Mesenchymal stem cell (in vitro differentiated cells and primary cell): ENCODE results near the gene CCDC191.

Experiments
- DNase-seq: peaks from one replicate; pipeline ENCODE4 v3.0.0-alpha.2; 2013
- H2AFZ ChIP-seq: one replicate; pipeline ENCODE4 v1.6.1; 2013; ENCODE audit warnings: low read depth, mild to moderate bottlenecking, control low read depth, inconsistent platforms, low read length, moderate library complexity
- H2AK5ac ChIP-seq: 2 replicates; pipeline ENCODE4 v1.6.1; 2013; ENCODE audit warnings: low read length, moderate library complexity, mild to moderate bottlenecking, inconsistent platforms; ENCODE audit not compliant: severe bottlenecking
- H2BK120ac ChIP-seq: one replicate; pipeline ENCODE4 v1.6.1; 2013; ENCODE audit warnings: low read depth, mild to moderate bottlenecking, inconsistent platforms, low read length, moderate library complexity
- H2BK12ac ChIP-seq, 2 experiments: one replicate each; pipeline ENCODE4 v1.6.1; 2013; ENCODE audit warnings: inconsistent platforms in 2 of 2, low read length in 2 of 2, mild to moderate bottlenecking in 2 of 2, moderate library complexity in 2 of 2, control low read depth in 1 of 2
- H2BK15ac ChIP-seq: one replicate; pipeline ENCODE4 v1.6.1; 2013; ENCODE audit warnings: mild to moderate bottlenecking, low read depth, inconsistent platforms; ENCODE audit not compliant: poor library complexity, severe bottlenecking
- H2BK5ac ChIP-seq: 2 replicates; pipeline ENCODE4 v1.6.1; 2013; ENCODE audit warnings: low read depth, mild to moderate bottlenecking, low read length, control low read depth, inconsistent platforms; ENCODE audit not compliant: poor library complexity, severe bottlenecking
- H3K14ac ChIP-seq, 2 experiments: one replicate each; pipeline ENCODE4 v1.6.1; 2013; ENCODE audit warnings: inconsistent platforms in 2 of 2, low read length in 2 of 2, control low read depth in 1 of 2, mild to moderate bottlenecking in 1 of 2, moderate library complexity in 1 of 2
- H3K18ac ChIP-seq, 2 experiments: one replicate each; pipeline ENCODE4 v1.6.1; 2013; ENCODE audit warnings: inconsistent platforms in 2 of 2, low read length in 2 of 2, control low read depth in 1 of 2, low read depth in 1 of 2, mild to moderate bottlenecking in 1 of 2
- H3K23ac ChIP-seq, 2 experiments: one replicate each; pipeline ENCODE4 v1.6.1; 2013; ENCODE audit warnings: inconsistent platforms in 2 of 2, low read length in 2 of 2, mild to moderate bottlenecking in 2 of 2, moderate library complexity in 2 of 2, control low read depth in 1 of 2
- H3K27ac ChIP-seq: 2 replicates; pipeline ENCODE4 v1.5.1; 2013; ENCODE audit warnings: mild to moderate bottlenecking, moderate library complexity, low read length, control low read depth, inconsistent platforms; ENCODE audit not compliant: poor library complexity, severe bottlenecking
- H3K27me3 ChIP-seq, 2 experiments: 2 replicates each; pipeline versions ENCODE4 v1.6.1 to v1.7.0; 2013; ENCODE audit warnings: low read length in 2 of 2, mild to moderate bottlenecking in 2 of 2, moderate library complexity in 2 of 2, control low read depth in 1 of 2, inconsistent platforms in 1 of 2; ENCODE audit not compliant: control insufficient read depth in 1 of 2, insufficient read depth in 1 of 2
- H3K36me3 ChIP-seq, 2 experiments: 2 replicates each; pipeline versions ENCODE4 v1.6.1 to v1.7.0; 2013; ENCODE audit warnings: low read length in 2 of 2, control low read depth in 1 of 2, inconsistent platforms in 1 of 2, low read depth in 1 of 2, mild to moderate bottlenecking in 1 of 2; ENCODE audit not compliant: insufficient read depth in 2 of 2, control insufficient read depth in 1 of 2
- H3K4ac ChIP-seq, 2 experiments: one replicate each; pipeline ENCODE4 v1.6.1; 2013; ENCODE audit warnings: inconsistent platforms in 2 of 2, low read length in 2 of 2, mild to moderate bottlenecking in 2 of 2, moderate library complexity in 2 of 2, control low read depth in 1 of 2, low read depth in 1 of 2
- H3K4me1 ChIP-seq: 2 replicates; pipeline ENCODE4 v1.6.1; 2013; ENCODE audit warnings: low read depth, low read length, control low read depth; ENCODE audit not compliant: control insufficient read depth, insufficient read depth
- H3K4me2 ChIP-seq: 2 replicates; pipeline ENCODE4 v1.6.1; 2013; ENCODE audit warnings: low read length, mild to moderate bottlenecking, inconsistent platforms; ENCODE audit not compliant: poor library complexity, severe bottlenecking
- H3K4me3 ChIP-seq, 2 experiments: 2 replicates each; pipeline versions ENCODE4 v1.5.1 to v1.7.0; 2013; ENCODE audit warnings: low read length in 2 of 2, mild to moderate bottlenecking in 2 of 2, control low read depth in 1 of 2, low read depth in 1 of 2; ENCODE audit not compliant: insufficient read depth in 1 of 2
- H3K79me1 ChIP-seq: replicated peaks from 2 replicates; pipeline ENCODE4 v1.6.1; 2013; ENCODE audit warnings: mild to moderate bottlenecking, control low read depth, low read length, inconsistent platforms; ENCODE audit not compliant: poor library complexity, severe bottlenecking
- H3K9ac ChIP-seq: 2 replicates; pipeline ENCODE4 v1.7.0; 2013; ENCODE audit warnings: mild to moderate bottlenecking, low read length, moderate library complexity
- H3K9me3 ChIP-seq: 2 replicates; pipeline ENCODE4 v1.7.0; 2013; ENCODE audit warnings: mild to moderate bottlenecking, low read length; ENCODE audit not compliant: control insufficient read depth
- H4K8ac ChIP-seq: one replicate; pipeline ENCODE4 v1.6.1; 2013; ENCODE audit warnings: inconsistent platforms, mild to moderate bottlenecking, low read length, moderate library complexity
- H4K91ac ChIP-seq: one replicate; pipeline ENCODE4 v1.6.1; 2013; ENCODE audit warnings: mild to moderate bottlenecking, low read length, inconsistent platforms
- WGBS: methylation state at CpG from one replicate; pipeline ENCODE4 v1.1.7; 2013; ENCODE audit warnings: mixed read lengths; 5-methylcytosine and 5-hydroxymethylcytosine counted together

CCDC191 gene

GRCh38 chr3:113914646-113915045 lies 141.7 kb downstream of the CCDC191 start:
- DNase-seq = no peak
- Histone ChIP-seq H3K79me1 (no peaks in the 10 kb centered on the region), H3K14ac (no peak overlapping the region), H4K91ac (no peak overlapping the region), H3K4me1 (no peaks in the 10 kb centered on the region), H3K18ac (no peak overlapping the region), H3K4ac (no peak overlapping the region), H3K4me3 (no peak overlapping the region), H3K9me3 (no peaks in the 10 kb centered on the region), H3K36me3 (no peaks in the 10 kb centered on the region), H3K4me2 (no peak overlapping the region), H2AK5ac (no peak overlapping the region), H2AFZ (no peak overlapping the region), H4K8ac (no peak overlapping the region), H2BK12ac (no peak overlapping the region), H3K9ac (no peak overlapping the region), H2BK5ac (no peak overlapping the region), H3K27ac (no peak overlapping the region), H2BK15ac (no peak overlapping the region), H2BK120ac (no peak overlapping the region), H3K23ac (no peak overlapping the region), H3K27me3 (no peaks in the 10 kb centered on the region)
- WGBS = 100% methylated on average over 1 of the region's 2 CpGs
